Fibroblast of pulmonary artery (primary cell): Measurements from ENCODE around the gene MAPK9.
"Not testable (repeated sequence)": the region's sequence is repeated elsewhere in the genome, so short reads cannot be mapped to it uniquely, and the experiment has no call there.

Experiments
- DNase-seq: peaks from one replicate; pipeline ENCODE4 v3.0.0-alpha.2; 2010; ENCODE audit warnings: low read depth
- H3K4me3 ChIP-seq: replicated peaks from 2 replicates; pipeline ENCODE4 v1.5.1; 2011; ENCODE audit warnings: low read depth, mild to moderate bottlenecking, control low read depth, low read length, moderate library complexity
- TF ChIP-seq, protein P1 (sequence below): IDR thresholded peaks from 2 replicates; pipeline ENCODE4 v1.5.1; 2011; ENCODE audit warnings: mild to moderate bottlenecking, control low read depth, low read length, inconsistent platforms; ENCODE audit errors: missing control alignments

MAPK9 gene

DNA sequence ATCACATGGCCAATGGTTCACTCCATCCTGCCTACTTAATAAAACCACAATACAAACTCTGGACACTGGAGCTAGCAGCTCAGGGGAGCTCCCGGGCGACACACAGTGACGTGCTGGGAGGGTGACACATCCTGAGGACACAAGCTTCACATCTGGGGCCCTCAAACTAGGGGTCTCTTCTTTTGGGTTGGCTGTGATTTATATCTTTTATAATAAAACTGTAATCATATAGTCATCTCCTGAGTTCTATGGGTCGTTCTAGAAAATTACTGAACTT is 12.1 kb upstream of the MAPK9 start:
- DNase-seq: no peak
- TF ChIP-seq, protein P1, sequence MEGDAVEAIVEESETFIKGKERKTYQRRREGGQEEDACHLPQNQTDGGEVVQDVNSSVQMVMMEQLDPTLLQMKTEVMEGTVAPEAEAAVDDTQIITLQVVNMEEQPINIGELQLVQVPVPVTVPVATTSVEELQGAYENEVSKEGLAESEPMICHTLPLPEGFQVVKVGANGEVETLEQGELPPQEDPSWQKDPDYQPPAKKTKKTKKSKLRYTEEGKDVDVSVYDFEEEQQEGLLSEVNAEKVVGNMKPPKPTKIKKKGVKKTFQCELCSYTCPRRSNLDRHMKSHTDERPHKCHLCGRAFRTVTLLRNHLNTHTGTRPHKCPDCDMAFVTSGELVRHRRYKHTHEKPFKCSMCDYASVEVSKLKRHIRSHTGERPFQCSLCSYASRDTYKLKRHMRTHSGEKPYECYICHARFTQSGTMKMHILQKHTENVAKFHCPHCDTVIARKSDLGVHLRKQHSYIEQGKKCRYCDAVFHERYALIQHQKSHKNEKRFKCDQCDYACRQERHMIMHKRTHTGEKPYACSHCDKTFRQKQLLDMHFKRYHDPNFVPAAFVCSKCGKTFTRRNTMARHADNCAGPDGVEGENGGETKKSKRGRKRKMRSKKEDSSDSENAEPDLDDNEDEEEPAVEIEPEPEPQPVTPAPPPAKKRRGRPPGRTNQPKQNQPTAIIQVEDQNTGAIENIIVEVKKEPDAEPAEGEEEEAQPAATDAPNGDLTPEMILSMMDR: no peak
- no peak overlapping the region for H3K4me3 ChIP-seq

DNA sequence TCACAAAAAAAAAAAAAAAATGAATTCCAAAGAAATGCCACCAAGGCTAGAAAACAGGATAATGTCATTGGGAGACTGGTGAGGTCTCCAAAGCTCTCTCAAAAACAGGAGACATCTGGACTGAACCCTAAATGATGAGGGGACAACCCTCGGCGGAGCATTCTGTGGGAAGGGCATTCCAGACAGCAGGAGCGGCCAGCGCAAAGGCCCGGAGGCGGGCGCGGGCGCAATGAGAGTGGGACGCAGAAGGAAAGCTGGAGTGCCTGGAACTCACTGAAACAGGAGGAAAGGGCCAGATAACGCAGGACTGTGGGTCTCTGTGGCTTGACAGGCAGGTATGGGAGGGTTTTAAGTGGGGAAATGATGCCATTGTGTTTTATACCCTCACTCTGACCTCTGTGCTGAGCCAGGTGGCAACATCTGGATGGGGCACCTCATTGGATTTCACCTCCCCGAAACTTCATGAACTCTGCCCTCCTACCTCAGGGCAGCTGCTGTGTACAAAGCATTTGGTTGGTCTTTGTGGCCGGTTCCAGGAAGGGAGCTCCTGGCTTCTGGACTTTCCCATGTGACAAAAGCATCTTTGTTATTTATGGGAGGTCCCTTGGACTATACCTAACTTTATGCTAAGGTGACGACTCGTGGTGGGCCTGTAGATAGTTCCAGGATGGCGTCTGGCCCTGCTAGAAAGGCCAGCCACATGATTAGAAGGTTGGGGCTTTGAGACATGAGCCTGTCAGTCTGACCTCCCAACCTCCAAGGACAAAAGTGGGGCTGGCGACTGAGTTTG is 11.5 kb upstream of the MAPK9 start:
- TF ChIP-seq, protein P1: no peak
- DNase-seq: no peak
- no peak overlapping the region for H3K4me3 ChIP-seq

DNA sequence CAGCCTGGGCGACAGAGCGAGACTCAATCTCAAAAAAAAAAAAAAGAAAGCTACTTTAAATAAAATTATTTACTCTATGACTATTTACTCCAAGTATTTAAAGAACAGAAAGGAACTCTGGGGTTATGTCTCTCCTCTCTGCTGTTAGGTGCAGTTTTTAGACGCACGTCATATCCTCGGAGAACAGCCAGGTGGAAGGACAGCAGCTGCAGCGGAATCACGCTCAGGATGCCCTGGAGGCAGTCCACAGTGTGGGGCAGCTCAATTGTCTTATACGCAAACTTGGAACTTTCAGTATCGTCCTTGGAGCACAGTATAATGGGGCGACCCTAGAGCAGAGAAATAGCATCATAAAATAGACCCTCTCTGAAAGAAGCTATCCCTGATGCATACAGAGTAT is 10.4 kb upstream of the MAPK9 start:
- TF ChIP-seq, protein P1: no peak
- H3K4me3 ChIP-seq: no peak overlapping the region
- DNase-seq: no peak

DNA sequence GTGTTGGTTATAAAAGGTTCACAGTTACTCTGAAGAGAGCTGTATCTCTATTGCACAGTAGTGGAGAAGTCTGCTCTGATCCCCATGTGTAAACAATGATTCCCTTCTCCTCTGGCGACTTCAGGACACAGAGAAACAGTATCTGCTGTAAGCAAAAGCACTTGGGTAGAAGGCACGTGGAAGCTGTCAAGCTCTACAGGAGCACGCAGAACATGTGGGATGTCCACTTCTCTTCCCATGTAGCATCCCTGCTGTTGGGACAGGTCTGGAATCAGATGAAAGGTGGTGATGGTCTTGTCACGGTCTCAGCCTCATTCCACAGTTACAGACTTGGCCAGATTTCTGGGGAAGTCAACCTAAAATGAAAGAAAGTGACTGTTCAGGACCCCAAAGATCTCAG is 9.4 kb upstream of the MAPK9 start:
- H3K4me3 ChIP-seq: no peak overlapping the region
- DNase-seq: no peak
- TF ChIP-seq, protein P1: no peak

DNA sequence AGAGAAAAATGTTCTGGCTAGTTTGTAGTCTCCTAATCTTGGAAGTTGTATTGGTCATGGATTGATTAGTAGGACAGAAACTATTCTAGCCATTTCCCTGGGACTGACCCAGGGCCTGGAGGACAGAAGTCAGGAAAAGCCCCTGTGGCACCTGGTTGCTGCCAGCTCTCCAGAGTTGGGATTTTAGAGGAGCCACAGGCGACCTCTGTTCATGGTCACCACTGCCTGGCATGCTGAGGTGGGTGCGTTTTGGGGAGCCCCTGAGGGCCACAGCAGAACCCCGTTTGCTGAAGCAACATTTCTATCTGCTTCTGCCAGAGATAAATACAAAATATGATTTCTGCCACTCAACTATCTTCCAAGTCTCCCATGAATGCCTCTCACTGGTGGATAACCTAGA is 7.6 kb upstream of the MAPK9 start:
- DNase-seq: no peak
- TF ChIP-seq, protein P1: no peak
- no peak overlapping the region for H3K4me3 ChIP-seq

DNA sequence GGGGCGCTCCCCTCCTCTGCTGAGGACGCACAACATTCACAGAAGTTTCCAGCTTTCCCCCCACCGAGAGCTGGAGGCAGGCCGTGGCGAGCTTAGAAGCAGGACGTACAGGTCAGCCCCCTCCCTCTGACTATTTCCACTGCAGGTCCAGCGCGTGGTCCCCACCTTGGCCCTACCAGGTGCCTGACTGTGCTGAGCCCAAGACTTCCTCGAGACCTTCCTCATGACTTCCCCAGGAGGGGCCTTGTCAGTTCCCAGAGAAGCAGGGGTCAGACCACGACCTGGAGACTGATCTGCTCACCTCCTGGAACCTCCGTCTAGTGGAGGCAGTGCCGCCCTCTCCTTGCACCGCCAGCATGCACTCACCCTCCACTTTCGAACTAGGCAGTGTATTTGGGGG is 7.1 kb upstream of the MAPK9 start:
- DNase-seq, H3K4me3 ChIP-seq: not testable (repeated sequence)

DNA sequence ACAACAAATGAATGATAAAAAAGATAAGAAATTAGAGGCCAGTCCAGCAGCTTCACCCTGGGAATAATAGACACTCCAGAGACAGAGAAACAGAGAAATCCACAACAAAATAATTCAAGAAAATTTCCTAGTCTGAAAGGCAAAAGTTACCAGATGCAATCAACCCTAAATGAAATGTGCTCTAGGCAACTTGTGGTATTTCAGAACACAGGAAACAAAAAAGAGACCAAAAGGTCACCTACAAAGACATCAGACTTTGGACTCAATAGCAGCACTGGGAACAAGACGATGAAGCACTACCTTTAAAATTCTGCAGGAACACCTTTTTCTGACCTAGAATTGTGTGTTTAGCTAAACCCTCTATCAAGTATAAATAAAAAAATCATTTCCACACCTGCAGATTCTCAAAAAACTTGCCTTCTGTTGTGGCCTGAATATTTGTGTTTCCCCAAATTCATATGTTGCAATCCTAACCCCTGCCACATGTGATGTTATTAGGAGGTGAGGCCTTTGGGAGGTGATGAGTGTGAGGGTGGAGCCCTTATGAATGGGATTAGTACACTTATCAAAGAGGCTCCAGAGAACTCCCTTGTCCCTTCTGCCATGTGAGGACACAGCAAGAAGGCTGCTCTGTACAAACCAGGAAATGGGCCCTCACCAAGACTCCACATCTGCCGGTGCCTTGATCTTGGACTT is 5.9 kb upstream of the MAPK9 start:
- TF ChIP-seq, protein P1: no peak
- no peak for DNase-seq
- no peak overlapping the region for H3K4me3 ChIP-seq
